GM12878 (cell line): ENCODE data around the gene USP10. TPM values are rescaled to one million over a fixed set of nuclear protein-coding genes. Genes with fewer than 3 reads are reported as not detected.

Experiments
- BHLHE40 ChIP-seq, 2 experiments: fragments of 450-650 bp in 1 of 2; IDR thresholded peaks; 2 replicates each; pipeline ENCODE4 v1.6.1; 2011 to 2017; ENCODE audit warnings: low read depth in 2 of 2, borderline replicate concordance in 1 of 2, improper control_type of control experiment in 1 of 2, low read length in 1 of 2, mild to moderate bottlenecking in 1 of 2
- DPF2 ChIP-seq: fragments of 450-650 bp; IDR thresholded peaks from 2 replicates; pipeline ENCODE4 v1.6.1; 2017; ENCODE audit warnings: mild to moderate bottlenecking
- EED ChIP-seq: sonication (generic); IDR thresholded peaks from 2 replicates; pipeline ENCODE4 v1.6.1; 2016; ENCODE audit warnings: antibody characterized with exemption, low read depth
- GATAD2B ChIP-seq: fragments of 450-650 bp; conservative IDR thresholded peaks from 2 replicates; pipeline ENCODE4 v1.6.1; 2017; ENCODE audit warnings: low read depth, mild to moderate bottlenecking, moderate library complexity
- IKZF1 ChIP-seq: fragments of 450-650 bp; conservative IDR thresholded peaks from 2 replicates; pipeline ENCODE4 v1.6.1; 2017; ENCODE audit warnings: antibody characterized with exemption, mild to moderate bottlenecking
- IRF3 ChIP-seq: fragments of 450-650 bp; IDR thresholded peaks from 2 replicates; pipeline ENCODE4 v1.6.1; 2014; ENCODE audit warnings: mild to moderate bottlenecking
- KDM1A ChIP-seq: fragments of 200-600 bp; sonication (generic); IDR thresholded peaks from 2 replicates; pipeline ENCODE4 v1.6.1; 2016; ENCODE audit warnings: borderline replicate concordance
- LARP7 ChIP-seq: fragments of 450-650 bp; IDR thresholded peaks from 2 replicates; pipeline ENCODE4 v1.6.1; 2017; ENCODE audit warnings: mild to moderate bottlenecking
- MAX ChIP-seq: IDR thresholded peaks from 2 replicates; pipeline ENCODE4 v1.6.1; 2012; ENCODE audit warnings: low read depth, low read length, improper control_type of control experiment
- MXI1 ChIP-seq: fragments of 150-350 bp; IDR thresholded peaks from 2 replicates; pipeline ENCODE4 v1.6.1; 2011; ENCODE audit warnings: low read depth, mild to moderate bottlenecking, inconsistent platforms, low read length, improper control_type of control experiment
- NKRF ChIP-seq: fragments of 450-650 bp; conservative IDR thresholded peaks from 2 replicates; pipeline ENCODE4 v1.6.1; 2017; ENCODE audit warnings: mild to moderate bottlenecking, moderate library complexity
- NR2F1 ChIP-seq: fragments of 450-650 bp; conservative IDR thresholded peaks from 2 replicates; pipeline ENCODE4 v1.6.1; 2017; ENCODE audit warnings: mild to moderate bottlenecking
- NRF1 ChIP-seq: conservative IDR thresholded peaks from 2 replicates; pipeline ENCODE4 v1.6.1; 2011; ENCODE audit warnings: mild to moderate bottlenecking, low read depth, low read length, improper control_type of control experiment
- PML ChIP-seq: IDR thresholded peaks from 2 replicates; pipeline ENCODE4 v1.6.1; 2012; ENCODE audit warnings: low read length, inconsistent platforms
- POLR2AphosphoS2 ChIP-seq: IDR thresholded peaks from 2 replicates; pipeline ENCODE4 v1.6.1; 2011; ENCODE audit warnings: low read depth, mild to moderate bottlenecking, low read length, improper control_type of control experiment, moderate library complexity
- POLR2AphosphoS5 ChIP-seq: IDR thresholded peaks from 2 replicates; pipeline ENCODE4 v1.6.1; 2011; ENCODE audit warnings: mild to moderate bottlenecking, low read length, inconsistent platforms
- POU2F2 ChIP-seq: IDR thresholded peaks from 3 replicates; pipeline ENCODE4 v1.6.1; 2011; ENCODE audit warnings: low read depth, mild to moderate bottlenecking, low read length, borderline replicate concordance
- RCOR1 ChIP-seq: conservative IDR thresholded peaks from 2 replicates; pipeline ENCODE4 v1.6.1; 2012; ENCODE audit warnings: low read depth, low read length, improper control_type of control experiment
- SIN3A ChIP-seq: IDR thresholded peaks from 2 replicates; pipeline ENCODE4 v1.6.1; 2012; ENCODE audit warnings: low read depth, low read length, improper control_type of control experiment
- YY1 ChIP-seq: IDR thresholded peaks from 2 replicates; pipeline ENCODE4 v1.6.1; 2011; ENCODE audit warnings: low read depth, mild to moderate bottlenecking, low read length
- ZNF274 ChIP-seq: IDR thresholded peaks from one replicate; pipeline ENCODE4 v1.8.0; 2011; ENCODE audit not compliant: insufficient read length, insufficient read depth
- ZNF622 ChIP-seq: fragments of 450-650 bp; IDR thresholded peaks from 2 replicates; pipeline ENCODE4 v1.6.1; 2017; ENCODE audit warnings: mild to moderate bottlenecking, inconsistent platforms
- ZNF687 ChIP-seq: fragments of 450-650 bp; IDR thresholded peaks from 2 replicates; pipeline ENCODE4 v1.6.1; 2017; ENCODE audit warnings: mild to moderate bottlenecking, moderate library complexity
- ZZZ3 ChIP-seq: IDR thresholded peaks from 2 replicates; pipeline ENCODE4 v1.6.1; 2011; ENCODE audit warnings: low read depth; ENCODE audit not compliant: control insufficient read depth, insufficient read length
- polyA plus RNA-seq, 11 experiments: library from polyadenylated mRNA; depleted of rRNA in 4 of 11; unstranded in 6 of 11; stranded (reverse) in 5 of 11; fragments of >200 nt; fragmentation: Nextera tagmentation in 4 of 11; fragmentation: Illumina TruSeq in 1 of 11; extraction: Ambion mirVana in 4 of 11; extraction: Trizol in 1 of 11; gene quantifications; 1 replicate in 1 of 11; 2 replicates in 10 of 11; pipeline versions ENCODE4 v1.2.1 to v1.2.3, GENCODE V29; 2011 to 2016; ENCODE audit warnings: inconsistent platforms in 2 of 11, missing spikeins in 2 of 11, low read depth in 1 of 11
- total RNA-seq, 4 experiments: library from RNA; depleted of rRNA in 3 of 4; stranded (reverse); fragments of >200 nt in 3 of 4; fragmentation: Illumina TruSeq in 1 of 4; extraction: Trizol in 1 of 4; gene quantifications; 2 replicates each; pipeline versions ENCODE4 v1.2.1 to v1.2.3, GENCODE V29; 2013 to 2021

USP10 gene
- total and polyA plus RNA-seq, 10 of the 15 experiments (the other 5 are each of a cell fraction or from before 2014, with no cell fraction given), result 46.1 to 160 (median 105) TPM

- TF ChIP-seq NKRF (peak; percentile 63), KDM1A (no peak), MAX (peak; percentile 44; the same call in 1 of the 2 replicates), ZNF687 (0 out of 2 replicates have a peak, but pooled peaks have one; percentile 23), POLR2AphosphoS2 (0 out of 2 replicates have a peak, but pooled peaks have one; percentile 58), EED (no peak), NRF1 (peak; percentile 87), NR2F1 (peak; percentile 48), BHLHE40 (IDR thresholded peaks at IDR 0.05; ENCODE audit: borderline replicate concordance in 1 of 2, low read depth in 2 of 2, low read length in 1 of 2) (peak in 1 of 2 experiments; percentile 54; a peak in 2 of 4 replicates), SIN3A (0 out of 2 replicates have a peak, but pooled peaks have one; percentile 23), DPF2 (peak; percentile 33; the same call in 1 of the 2 replicates), IRF3 (no peak), LARP7 (peak; percentile 54), ZNF274 (no peak), YY1 (peak; percentile 95), ZZZ3 (no peak), IKZF1 (peak; percentile 99), PML (0 out of 2 replicates have a peak, but pooled peaks have one; percentile 52), ZNF622 (no peak), POU2F2 (0 out of 3 replicates have a peak, but pooled peaks have one; percentile 9), GATAD2B (peak; percentile 86; the same call in 1 of the 2 replicates), MXI1 (peak; percentile 53), RCOR1 (no peak), POLR2AphosphoS5 (peak; percentile 50; the same call in 1 of the 2 replicates)
Observed at GRCh38 chr16:84699712-84700445, at the start of gene USP10 (continued).
